HG03095 (cell line): ENCODE data around the gene IGFL2.
"Not testable (repeated sequence)": the region's sequence is repeated elsewhere in the genome, so short reads cannot be mapped to it uniquely, and the experiment has no call there.

Source experiments
- ATAC-seq: cut with Tn5 transposase; IDR thresholded peaks from one replicate; pipeline ENCODE4 v1.9.1; 2021; ENCODE audit warnings: moderate library complexity; ENCODE audit not compliant: unreplicated experiment

The IGFL2 gene

GRCh38 chr19:46186717-46187101 lies 38.7 kb downstream of the IGFL2 start:
- ATAC-seq: no peak

GRCh38 chr19:46189971-46190888 lies 42.2 kb downstream of the IGFL2 start:
- ATAC-seq: no peak

GRCh38 chr19:46191356-46191755 lies 43.3 kb downstream of the IGFL2 start:
- ATAC-seq: no peak

- ATAC-seq: no peak
These were observed 43.9 kb downstream of the IGFL2 start for GRCh38 chr19:46191972-46192371.

- not testable (repeated sequence) for ATAC-seq
These were observed 44.6 kb downstream of the IGFL2 start for GRCh38 chr19:46192626-46192991.

GRCh38 chr19:46192992-46193650 lies 45.1 kb downstream of the IGFL2 start:
- no peak for ATAC-seq

- no peak for ATAC-seq
These were observed 45.6 kb downstream of the IGFL2 start for GRCh38 chr19:46193678-46194077.

- no peak for ATAC-seq
These were observed 47.1 kb downstream of the IGFL2 start for GRCh38 chr19:46195104-46195503.

GRCh38 chr19:46195919-46196318 lies 47.9 kb downstream of the IGFL2 start:
- not testable (repeated sequence) for ATAC-seq

GRCh38 chr19:46196410-46197124 lies 48.5 kb downstream of the IGFL2 start:
- no peak for ATAC-seq

- ATAC-seq: no peak
These were observed 49.5 kb downstream of the IGFL2 start for GRCh38 chr19:46197314-46198070.

GRCh38 chr19:46198756-46199155 lies 50.7 kb downstream of the IGFL2 start:
- ATAC-seq: no peak

GRCh38 chr19:46201454-46202310 lies 53.6 kb downstream of the IGFL2 start:
- no peak for ATAC-seq

- ATAC-seq: no peak
These were observed 54.4 kb downstream of the IGFL2 start for GRCh38 chr19:46202426-46202825.

GRCh38 chr19:46202872-46203860 lies 55.1 kb downstream of the IGFL2 start:
- no peak for ATAC-seq

- no peak for ATAC-seq
These were observed 56.0 kb downstream of the IGFL2 start for GRCh38 chr19:46204008-46204407.

- ATAC-seq: no peak
These were observed 57.3 kb downstream of the IGFL2 start for GRCh38 chr19:46205183-46205984.

GRCh38 chr19:46206176-46206575 lies 58.1 kb downstream of the IGFL2 start:
- ATAC-seq: no peak
